Measurements from ENCODE around the gene SYVN1. TPM values are rescaled to one million over a fixed set of nuclear protein-coding genes. Genes with fewer than 3 reads are reported as not detected.
"Not testable (repeated sequence)": the region's sequence is repeated elsewhere in the genome, so short reads cannot be mapped to it uniquely, and the experiment has no call there.

Gene SYVN1
- total RNA-seq, 3 donors from 2014 or later, result 36.8 to 51.5 (median 47.2) TPM

GRCh38 chr11:65125197-65126056, 8.9 kb downstream of the SYVN1 start:
- Mint-ChIP-seq H3K4me1 (ENCODE audit: low read depth) (peaks cover 28% of the 10 kb centered on the region), H3K36me3 (ENCODE audit: insufficient read depth) (peaks cover 27% of the 10 kb centered on the region), H3K27me3 (ENCODE audit: low read depth) (no peaks in the 10 kb centered on the region), H3K4me3 (no peak overlapping the region), H3K9me3 (no peaks in the 10 kb centered on the region)
- DNase-seq (no peak), ATAC-seq (no peak)

- Mint-ChIP-seq H3K36me3 (ENCODE audit: insufficient read depth) (peaks cover 31% of the 10 kb centered on the region), H3K9me3 (no peaks in the 10 kb centered on the region), H3K4me1 (ENCODE audit: low read depth) (peaks cover 35% of the 10 kb centered on the region), H3K4me3 (peak overlapping the region; percentile 67), H3K27me3 (ENCODE audit: low read depth) (no peaks in the 10 kb centered on the region)
- DNase-seq (no peak), ATAC-seq (no peak)
Measured at GRCh38 chr11:65124480-65125196, 9.7 kb downstream of the SYVN1 start.

- ATAC-seq (peak; percentile 86 to 87), DNase-seq (peak; percentile 98)
- Mint-ChIP-seq H3K9me3 (no peaks in the 10 kb centered on the region), H3K36me3 (ENCODE audit: insufficient read depth) (peaks cover 40% of the 10 kb centered on the region), H3K27me3 (ENCODE audit: low read depth) (no peaks in the 10 kb centered on the region), H3K4me1 (ENCODE audit: low read depth) (peaks cover 46% of the 10 kb centered on the region), H3K4me3 (peak within 1 kb of the TSS; percentile 100)
Measured at GRCh38 chr11:65121865-65122696, 12.2 kb downstream of the SYVN1 start, which contains the start of the genes FAU and MRPL49. Gene FAU, minus strand, starts transcription at chr11:65122134. Its CDS starts 321 bp downstream, at chr11:65121813. Gene MRPL49, plus strand, starts transcription at chr11:65122321. Its CDS starts 26 bp downstream, at chr11:65122347.

- Mint-ChIP-seq H3K27me3 (ENCODE audit: low read depth) (no peaks in the 10 kb centered on the region), H3K4me1 (ENCODE audit: low read depth) (peaks cover 49% of the 10 kb centered on the region), H3K36me3 (ENCODE audit: insufficient read depth) (peaks cover 37% of the 10 kb centered on the region), H3K9me3 (no peaks in the 10 kb centered on the region), H3K4me3 (peak overlapping the region; percentile 100)
- ATAC-seq (no peak), DNase-seq (no peak)
Measured at GRCh38 chr11:65121447-65121864, 12.9 kb downstream of the SYVN1 start.

GRCh38 chr11:65120831-65121230, 13.5 kb downstream of the SYVN1 start:
- Mint-ChIP-seq H3K36me3 (ENCODE audit: insufficient read depth) (peaks cover 37% of the 10 kb centered on the region), H3K4me3 (peak overlapping the region; percentile 100), H3K4me1 (ENCODE audit: low read depth) (peaks cover 55% of the 10 kb centered on the region), H3K27me3 (ENCODE audit: low read depth) (no peaks in the 10 kb centered on the region), H3K9me3 (no peaks in the 10 kb centered on the region)
- no peak for DNase-seq
- ATAC-seq, result no peak

GRCh38 chr11:65119670-65119995, 14.7 kb downstream of the SYVN1 start:
- H3K27me3 Mint-ChIP-seq (ENCODE audit: low read depth), result no peaks in the 10 kb centered on the region
- no peak for DNase-seq
- H3K4me3 Mint-ChIP-seq, result peak overlapping the region; percentile 100
- no peaks in the 10 kb centered on the region for H3K9me3 Mint-ChIP-seq
- H3K4me1 Mint-ChIP-seq (ENCODE audit: low read depth), result peaks cover 56% of the 10 kb centered on the region
- no peak for ATAC-seq
- peaks cover 34% of the 10 kb centered on the region for H3K36me3 Mint-ChIP-seq (ENCODE audit: insufficient read depth)

GRCh38 chr11:65118891-65119669, 15.2 kb downstream of the SYVN1 start:
- not testable (repeated sequence) for DNase-seq; ATAC-seq; H3K27me3 Mint-ChIP-seq (ENCODE audit: low read depth); H3K9me3 Mint-ChIP-seq
- peak overlapping the region; percentile 100 for H3K4me3 Mint-ChIP-seq
- H3K36me3 Mint-ChIP-seq (ENCODE audit: insufficient read depth), result peaks cover 32% of the 10 kb centered on the region
- H3K4me1 Mint-ChIP-seq (ENCODE audit: low read depth), result peaks cover 53% of the 10 kb centered on the region

GRCh38 chr11:65118097-65118837, 16.1 kb downstream of the SYVN1 start:
- Mint-ChIP-seq H3K27me3 (ENCODE audit: low read depth) (no peaks in the 10 kb centered on the region), H3K4me1 (ENCODE audit: low read depth) (peaks cover 58% of the 10 kb centered on the region), H3K4me3 (peak overlapping the region; percentile 88), H3K36me3 (ENCODE audit: insufficient read depth) (peaks cover 32% of the 10 kb centered on the region), H3K9me3 (no peaks in the 10 kb centered on the region)
- ATAC-seq (no peak), DNase-seq (no peak)

- DNase-seq (peak; percentile 100), ATAC-seq (peak; percentile 62 to 67)
- H3K4me1 Mint-ChIP-seq (ENCODE audit: low read depth), result peaks cover 57% of the 10 kb centered on the region
- H3K36me3 Mint-ChIP-seq (ENCODE audit: insufficient read depth), result peaks cover 31% of the 10 kb centered on the region
- H3K27me3 Mint-ChIP-seq (ENCODE audit: low read depth), result no peaks in the 10 kb centered on the region
- peak within 1 kb of the TSS; percentile 88 for H3K4me3 Mint-ChIP-seq
- no peaks in the 10 kb centered on the region for H3K9me3 Mint-ChIP-seq
Measured at GRCh38 chr11:65117206-65118096, 16.9 kb downstream of the SYVN1 start, which contains the start of gene ZNHIT2. Gene ZNHIT2, minus strand, starts transcription at chr11:65117701. Its CDS starts 48 bp downstream, at chr11:65117653.

GRCh38 chr11:65116370-65117205, 17.7 kb downstream of the SYVN1 start:
- DNase-seq, result peak; percentile 61
- peaks cover 25% of the 10 kb centered on the region for H3K36me3 Mint-ChIP-seq (ENCODE audit: insufficient read depth)
- H3K27me3 Mint-ChIP-seq (ENCODE audit: low read depth), result no peaks in the 10 kb centered on the region
- peak overlapping the region; percentile 88 for H3K4me3 Mint-ChIP-seq
- peak; percentile 26 to 31 for ATAC-seq
- H3K9me3 Mint-ChIP-seq, result no peaks in the 10 kb centered on the region
- peaks cover 60% of the 10 kb centered on the region for H3K4me1 Mint-ChIP-seq (ENCODE audit: low read depth)

GRCh38 chr11:65115361-65116082, 18.8 kb downstream of the SYVN1 start:
- DNase-seq (no peak), ATAC-seq (no peak)
- Mint-ChIP-seq H3K36me3 (ENCODE audit: insufficient read depth) (peaks cover 16% of the 10 kb centered on the region), H3K4me3 (peak overlapping the region; percentile 88), H3K9me3 (no peaks in the 10 kb centered on the region), H3K4me1 (ENCODE audit: low read depth) (peaks cover 62% of the 10 kb centered on the region), H3K27me3 (ENCODE audit: low read depth) (no peaks in the 10 kb centered on the region)

Measured in activated T-cell treated with anti-CD3 and anti-CD28 coated beads, Interleukin-2, amount 50 U/mL, for 4 hours (primary cell).